ENCODE data around the gene KCNG2.

GRCh38 chr18:79784965-79785770 is 12.6 kb upstream of the KCNG2 start:
- TF ChIP-seq REST (IDR thresholded peaks at IDR 0.05; ENCODE audit: unreplicated experiment) (no peak), CREB1 (CRISPR knock-in tag; IDR thresholded peaks at IDR 0.05; ENCODE audit: low read depth) (no peak), CTCF (conservative IDR thresholded peaks at IDR 0.05; ENCODE audit: low read depth in 2 of 2) (no peak), POLR2AphosphoS5 (IDR thresholded peaks at IDR 0.05; ENCODE audit: low read depth) (no peak), EZH2phosphoT487 (IDR thresholded peaks at IDR 0.05; ENCODE audit: unreplicated experiment) (no peak), EZH2 (IDR thresholded peaks at IDR 0.05; ENCODE audit: low read depth, unreplicated experiment) (no peak)

Measured in GM23338 (cell line).